Natural killer cell (primary cell): Measurements from ENCODE around the gene ZMYND19. TPM values are rescaled to one million over a fixed set of nuclear protein-coding genes. Genes with fewer than 3 reads are reported as not detected.
A peak's percentile ranks its signal among the peaks of the same experiment; 100 is the strongest.
"Not testable (repeated sequence)": the region's sequence is repeated elsewhere in the genome, so short reads cannot be mapped to it uniquely, and the experiment has no call there.

Experiments
- ATAC-seq, 3 donors: fragments of 150-1000 bp in 2 of 3; fragments of 200-7000 bp in 1 of 3; cut with Tn5 transposase; 1 replicate in 1 of 3; 2 replicates in 2 of 3; pipeline ENCODE4 v1.10.0; 2021; ENCODE audit warnings: mild to moderate bottlenecking in 2 of 3, moderate library complexity in 2 of 3
- DNase-seq, 2 donors: peaks; one replicate each; pipeline versions ENCODE4 v3.0.0 to v3.0.0-alpha.2; 2013 to 2021; ENCODE audit warnings: mixed read lengths in 1 of 2
- H3K27ac ChIP-seq: one replicate; pipeline ENCODE4 v1.5.1; 2013; ENCODE audit warnings: mild to moderate bottlenecking, low read length
- H3K27me3 ChIP-seq: one replicate; pipeline ENCODE4 v1.6.1; 2013; ENCODE audit warnings: low read length; ENCODE audit not compliant: control insufficient read depth, insufficient read depth
- H3K36me3 ChIP-seq: one replicate; pipeline ENCODE4 v1.6.1; 2013; ENCODE audit warnings: low read length; ENCODE audit not compliant: control insufficient read depth, insufficient read depth
- H3K4me1 ChIP-seq: one replicate; pipeline ENCODE4 v1.6.1; 2013; ENCODE audit warnings: low read length; ENCODE audit not compliant: control insufficient read depth, insufficient read depth
- H3K4me3 ChIP-seq: one replicate; pipeline ENCODE4 v1.5.1; 2013; ENCODE audit warnings: low read length
- H3K9me3 ChIP-seq: one replicate; pipeline ENCODE4 v1.6.1; 2013; ENCODE audit warnings: low read length; ENCODE audit not compliant: control insufficient read depth, insufficient read depth
- H3K27ac Mint-ChIP-seq, 2 donors: one replicate each; pipeline ENCODE4 v1.8.0; 2022; ENCODE audit warnings: mild to moderate bottlenecking in 2 of 2, mixed read lengths in 2 of 2, moderate library complexity in 1 of 2
- H3K27me3 Mint-ChIP-seq, 2 donors: one replicate each; pipeline ENCODE4 v1.8.0; 2022; ENCODE audit warnings: low read depth in 2 of 2, mixed read lengths in 2 of 2
- H3K36me3 Mint-ChIP-seq: one replicate; pipeline ENCODE4 v1.8.0; 2022; ENCODE audit warnings: mixed read lengths
- H3K4me1 Mint-ChIP-seq, 2 donors: one replicate each; pipeline ENCODE4 v1.8.0; 2022; ENCODE audit warnings: mixed read lengths in 2 of 2
- H3K4me3 Mint-ChIP-seq: one replicate; pipeline ENCODE4 v1.8.0; 2022; ENCODE audit warnings: mild to moderate bottlenecking, moderate library complexity, mixed read lengths
- H3K9me3 Mint-ChIP-seq, 2 donors: one replicate each; pipeline ENCODE4 v1.8.0; 2022; ENCODE audit warnings: mixed read lengths in 2 of 2
- CTCF ChIP-seq: fragments of 200-600 bp; IDR thresholded peaks from one replicate; pipeline ENCODE4 v1.8.0; 2022; ENCODE audit warnings: antibody characterized with exemption
- WGBS: methylation state at CpG from one replicate; pipeline ENCODE4 v1.1.7; 2013; ENCODE audit warnings: missing lambda C conversion rate; ENCODE audit not compliant: insufficient coverage; 5-methylcytosine and 5-hydroxymethylcytosine counted together
- intact Hi-C: fragments of 100-400 bp; cut with micrococcal nuclease; formaldehyde crosslinking; loops from one replicate; pipeline ENCODE4 v1.14.2; 2022
- total RNA-seq, 4 donors: library from RNA; stranded (reverse); fragments of 120-200 nt in 1 of 4; gene quantifications; one replicate each; pipeline versions ENCODE4 v1.2.3 to v1.2.4, GENCODE V29; 2013 to 2022

ZMYND19 gene
- total RNA-seq, 3 donors from 2014 or later (not counting 1 experiment from before 2014, with no cell fraction given), result 6.5 to 18.8 (median 16.3) TPM

GRCh38 chr9:137630679-137631078 lies 40.4 kb upstream of the ZMYND19 start:
- no peaks in the 10 kb centered on the region for H3K27me3 ChIP-seq
- no peak overlapping the region for H3K4me3 ChIP-seq
- H3K9me3 ChIP-seq, result no peaks in the 10 kb centered on the region
- no peak for TF ChIP-seq CTCF
- H3K4me1 ChIP-seq, result peaks cover 70% of the 10 kb centered on the region
- DNase-seq (no peak), ATAC-seq (peak; percentile 14 to 43 (median 25))
- Mint-ChIP-seq H3K4me3 (peak overlapping the region; percentile 65), H3K36me3 (no peaks in the 10 kb centered on the region), H3K27me3 (no peaks in the 10 kb centered on the region), H3K27ac (peak overlapping the region; percentile 80 to 85), H3K4me1 (peaks cover 56 to 65% of the 10 kb centered on the region in 2 donors), H3K9me3 (no peaks in the 10 kb centered on the region)
- H3K27ac ChIP-seq, result peak overlapping the region; percentile 62
- WGBS, result 50% methylated on average over 4 of the region's 4 CpGs
- H3K36me3 ChIP-seq, result no peaks in the 10 kb centered on the region
- intact Hi-C loops, result loop anchor here (10.0 kb wide), 1 partner anchor 84 kb away; no protein-coding TSS in a partner anchor

GRCh38 chr9:137630126-137630525 lies 39.8 kb upstream of the ZMYND19 start:
- no peak for TF ChIP-seq CTCF
- DNase-seq (no peak), ATAC-seq (no peak)
- Histone ChIP-seq H3K27ac (peak overlapping the region; percentile 62), H3K27me3 (no peaks in the 10 kb centered on the region), H3K9me3 (no peaks in the 10 kb centered on the region), H3K4me3 (no peak overlapping the region), H3K4me1 (peaks cover 76% of the 10 kb centered on the region), H3K36me3 (no peaks in the 10 kb centered on the region)
- H3K4me1 Mint-ChIP-seq, result peaks cover 62 to 70% of the 10 kb centered on the region in 2 donors
- H3K27ac Mint-ChIP-seq, result peak overlapping the region; percentile 80 to 85
- H3K36me3 Mint-ChIP-seq, result no peaks in the 10 kb centered on the region
- WGBS, result 75% methylated on average over 1 of the region's 1 CpG
- no peaks in the 10 kb centered on the region for H3K27me3 Mint-ChIP-seq
- no peaks in the 10 kb centered on the region for H3K9me3 Mint-ChIP-seq
- H3K4me3 Mint-ChIP-seq, result peak overlapping the region; percentile 65
- intact Hi-C loops, result loop anchor here (10.0 kb wide), 1 partner anchor 85 kb away; no protein-coding TSS in a partner anchor

- H3K36me3 ChIP-seq, H3K27me3 Mint-ChIP-seq, H3K36me3 Mint-ChIP-seq, ATAC-seq, DNase-seq, H3K4me3 ChIP-seq, H3K9me3 Mint-ChIP-seq, H3K27me3 ChIP-seq, intact Hi-C loops, H3K9me3 ChIP-seq: not testable (repeated sequence)
- peak overlapping the region; percentile 85 for H3K27ac ChIP-seq
- peaks cover 76% of the 10 kb centered on the region for H3K4me1 ChIP-seq
- Mint-ChIP-seq H3K27ac (peak overlapping the region; percentile 80 to 85), H3K4me1 (peaks cover 47 to 50% of the 10 kb centered on the region in 2 donors), H3K4me3 (peak overlapping the region; percentile 4)
- 95% methylated on average over 11 of the region's 14 CpGs for WGBS
These were observed 37.1 kb upstream of the ZMYND19 start for GRCh38 chr9:137627406-137627805.

GRCh38 chr9:137626464-137626863 lies 36.2 kb upstream of the ZMYND19 start:
- H3K4me1 ChIP-seq, result peaks cover 68% of the 10 kb centered on the region
- Mint-ChIP-seq H3K9me3 (no peaks in the 10 kb centered on the region), H3K36me3 (no peaks in the 10 kb centered on the region), H3K4me3 (peak overlapping the region; percentile 38), H3K27me3 (no peaks in the 10 kb centered on the region), H3K27ac (peak overlapping the region; percentile 25 to 83), H3K4me1 (peaks cover 42% of the 10 kb centered on the region in 2 donors)
- no peaks in the 10 kb centered on the region for H3K27me3 ChIP-seq
- H3K27ac ChIP-seq, result no peak overlapping the region
- DNase-seq (no peak), ATAC-seq (no peak)
- no peaks in the 10 kb centered on the region for H3K36me3 ChIP-seq
- intact Hi-C loops, result no loop called here
- H3K9me3 ChIP-seq, result no peaks in the 10 kb centered on the region
- WGBS, result 80% methylated on average over 4 of the region's 4 CpGs
- no peak overlapping the region for H3K4me3 ChIP-seq
- TF ChIP-seq CTCF, result no peak

GRCh38 chr9:137622211-137622610 lies 31.9 kb upstream of the ZMYND19 start:
- Mint-ChIP-seq H3K4me3 (peak overlapping the region; percentile 9), H3K4me1 (peaks cover 43 to 49% of the 10 kb centered on the region in 2 donors), H3K27ac (peak overlapping the region; percentile 16 to 31)
- H3K4me1 ChIP-seq, result peaks cover 58% of the 10 kb centered on the region
- H3K9me3 Mint-ChIP-seq, H3K4me3 ChIP-seq, H3K9me3 ChIP-seq, H3K27ac ChIP-seq, DNase-seq, H3K27me3 Mint-ChIP-seq, H3K36me3 ChIP-seq, ATAC-seq, H3K36me3 Mint-ChIP-seq, H3K27me3 ChIP-seq, intact Hi-C loops: not testable (repeated sequence)
- 93% methylated on average over 8 of the region's 8 CpGs for WGBS
